OCI-LY7 (cell line): ENCODE results near the gene IFFO2.

Experiments used
- CTCF ChIP-seq: fragments of 200-600 bp; sonication (generic); conservative IDR thresholded peaks from 2 replicates; pipeline ENCODE4 v1.5.1; 2014; ENCODE audit warnings: mild to moderate bottlenecking, antibody characterized with exemption, low read length, moderate library complexity, mixed read lengths
- EZH2phosphoT487 ChIP-seq: fragments of 200-600 bp; sonication (generic); IDR thresholded peaks from 2 replicates; pipeline ENCODE4 v1.6.1; 2018; ENCODE audit warnings: low read depth, borderline replicate concordance, mild to moderate bottlenecking, mixed run types, antibody characterized with exemption, low read length, moderate library complexity, mixed read lengths

GRCh38 chr1:18927082-18927653 is 29.3 kb downstream of the IFFO2 start:
- TF ChIP-seq CTCF (no peak), EZH2phosphoT487 (no peak)
